ENCODE results near the gene TSPAN12. TPM values are rescaled to one million over a fixed set of nuclear protein-coding genes. Genes with fewer than 3 reads are reported as not detected.

Gene TSPAN12
- total and polyA plus RNA-seq, 2 of the 8 experiments (the other 6 are each of a cell fraction or from before 2014, with no cell fraction given), result 6.1 to 17.9 TPM

DNA sequence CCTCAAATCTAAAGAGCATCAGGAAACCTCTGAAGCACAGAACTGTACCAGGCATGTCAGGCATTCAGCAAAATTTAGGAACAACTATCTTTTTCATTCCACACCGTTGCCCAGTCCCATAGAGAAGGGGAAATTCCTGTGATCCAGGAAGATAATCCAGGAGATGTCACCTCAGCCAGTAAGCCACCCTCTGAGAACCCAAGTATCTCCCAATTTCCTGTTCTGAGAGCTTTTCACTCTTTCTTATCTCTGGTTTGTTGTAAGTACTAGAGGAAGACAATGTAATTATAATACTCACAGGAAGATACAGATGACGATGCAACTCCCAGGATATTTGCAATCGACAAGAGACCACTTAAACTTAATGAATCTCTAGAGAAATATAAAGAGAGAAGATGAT is 97.1 kb downstream of the TSPAN12 start:
- Histone ChIP-seq H3K9me3 (ENCODE audit: insufficient read depth in 2 of 2, low read depth in 1 of 2, low read length in 1 of 2) (no peaks in the 10 kb centered on the region), H4K5ac (ENCODE audit: insufficient read length, low read depth, low read length) (no peak overlapping the region), H2BK15ac (ENCODE audit: low read length) (no peak overlapping the region), H3K79me2 (ENCODE audit: control insufficient read depth in 1 of 2, insufficient read depth in 2 of 2, low read length in 2 of 2) (no peaks in the 10 kb centered on the region), H4K20me1 (replicated peaks in 1 of 2; ENCODE audit: control insufficient read depth in 1 of 2, insufficient read depth in 2 of 2, low read length in 2 of 2) (no peaks in the 10 kb centered on the region), H3K9ac (replicated peaks in 1 of 4; ENCODE audit: extremely low read depth in 1 of 4, low read depth in 3 of 4, low read length in 3 of 4) (no peak overlapping the region), H3K4me1 (replicated peaks in 1 of 4; ENCODE audit: control insufficient read depth in 3 of 4, insufficient read depth in 4 of 4, low read length in 3 of 4) (no peaks in the 10 kb centered on the region), H3K14ac (ENCODE audit: insufficient read length) (no peak overlapping the region), H3K79me1 (ENCODE audit: low read depth, low read length) (no peaks in the 10 kb centered on the region), H3K56ac (replicated peaks; ENCODE audit: insufficient read length, low read depth, low read length) (no peak overlapping the region), H3K27me3 (replicated peaks in 1 of 4; ENCODE audit: control insufficient read depth in 3 of 4, extremely low read depth in 1 of 4, insufficient read depth in 3 of 4, low read length in 3 of 4) (no peaks in the 10 kb centered on the region), H2BK5ac (ENCODE audit: low read depth, low read length) (no peak overlapping the region), H2BK120ac (replicated peaks; ENCODE audit: low read depth, low read length) (no peak overlapping the region), H3K36me3 (ENCODE audit: control insufficient read depth in 2 of 4, insufficient read depth in 4 of 4, low read length in 3 of 4) (no peaks in the 10 kb centered on the region), H3K4ac (replicated peaks; ENCODE audit: insufficient read length, low read depth, low read length) (no peak overlapping the region), H3K18ac (ENCODE audit: extremely low read depth, low read length) (no peak overlapping the region), H2BK12ac (ENCODE audit: low read depth, low read length) (no peak overlapping the region), H2AFZ (ENCODE audit: low read length) (no peak overlapping the region), H3K4me2 (ENCODE audit: insufficient read depth in 1 of 2, low read depth in 2 of 2, low read length in 2 of 2) (no peak overlapping the region), H3K4me3 (ENCODE audit: extremely low read depth in 1 of 4, insufficient read depth in 2 of 4, low read depth in 3 of 4, low read length in 4 of 4) (no peak overlapping the region), H3K23me2 (ENCODE audit: low read depth, low read length) (no peaks in the 10 kb centered on the region), H2BK20ac (ENCODE audit: low read length) (no peak overlapping the region), H4K91ac (replicated peaks; ENCODE audit: insufficient read length, low read length) (no peak overlapping the region), H3K27ac (ENCODE audit: low read depth, low read length) (no peak overlapping the region), H3K23ac (ENCODE audit: insufficient read length) (no peak overlapping the region), H4K8ac (ENCODE audit: extremely low read depth, insufficient read depth, low read length) (no peak overlapping the region), H2AK5ac (ENCODE audit: low read depth, low read length) (no peak overlapping the region)
- no peak for DNase-seq (ENCODE audit: low read depth in 1 of 2, low spot score in 2 of 2)
- 94% methylated on average over 3 of the region's 3 CpGs; no CpG with 5 or more reads in 1 of the 2 experiments for WGBS, 2 experiments (ENCODE audit: extremely low coverage in 1 of 2, insufficient coverage in 1 of 2, insufficient read length in 1 of 2, insufficient replicate concordance in 2 of 2, low coverage in 1 of 2, low lambda C conversion rate in 2 of 2, missing lambda C conversion rate in 1 of 2)
- ChIA-PET POLR2A (ENCODE audit: partially characterized antibody) (no interaction called here), CTCF (ENCODE audit: partially characterized antibody) (interaction anchor here (0.8 to 1.1 kb wide), 2 partner anchors 15 to 35 kb away, joined by 3 to 4 read pairs; no protein-coding TSS in a partner anchor)
- no peak for FAIRE-seq
- TF ChIP-seq TCF12 (IDR thresholded peaks at IDR 0.05; ENCODE audit: low read depth, low read length), result no peak
- no peak for TF ChIP-seq BRCA1 (IDR thresholded peaks at IDR 0.05; ENCODE audit: low read depth, low read length)
- TF ChIP-seq CHD2 (IDR thresholded peaks at IDR 0.05; ENCODE audit: low read length), result no peak
- no peak for TF ChIP-seq JUN (IDR thresholded peaks at IDR 0.05; ENCODE audit: low read depth, low read length)
- TF ChIP-seq KDM5A (IDR thresholded peaks at IDR 0.05; ENCODE audit: low read length), result no peak
- no peak for TF ChIP-seq SRF (IDR thresholded peaks at IDR 0.05; ENCODE audit: low read depth, low read length)
- TF ChIP-seq TEAD4 (IDR thresholded peaks at IDR 0.05; ENCODE audit: low read depth, low read length), result no peak
- no peak for TF ChIP-seq SIX5 (IDR thresholded peaks at IDR 0.05; ENCODE audit: low read depth, low read length)
- TF ChIP-seq, protein P1, sequence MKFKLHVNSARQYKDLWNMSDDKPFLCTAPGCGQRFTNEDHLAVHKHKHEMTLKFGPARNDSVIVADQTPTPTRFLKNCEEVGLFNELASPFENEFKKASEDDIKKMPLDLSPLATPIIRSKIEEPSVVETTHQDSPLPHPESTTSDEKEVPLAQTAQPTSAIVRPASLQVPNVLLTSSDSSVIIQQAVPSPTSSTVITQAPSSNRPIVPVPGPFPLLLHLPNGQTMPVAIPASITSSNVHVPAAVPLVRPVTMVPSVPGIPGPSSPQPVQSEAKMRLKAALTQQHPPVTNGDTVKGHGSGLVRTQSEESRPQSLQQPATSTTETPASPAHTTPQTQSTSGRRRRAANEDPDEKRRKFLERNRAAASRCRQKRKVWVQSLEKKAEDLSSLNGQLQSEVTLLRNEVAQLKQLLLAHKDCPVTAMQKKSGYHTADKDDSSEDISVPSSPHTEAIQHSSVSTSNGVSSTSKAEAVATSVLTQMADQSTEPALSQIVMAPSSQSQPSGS (IDR thresholded peaks at IDR 0.05; ENCODE audit: low read length), result no peak
- no peak for TF ChIP-seq ASH2L (IDR thresholded peaks at IDR 0.05; ENCODE audit: low read length)
- no peak for TF ChIP-seq CBX5 (IDR thresholded peaks at IDR 0.05; ENCODE audit: low read depth, low read length)
- no peak for TF ChIP-seq PHF8 (conservative IDR thresholded peaks at IDR 0.05; ENCODE audit: low read depth, low read length)
- TF ChIP-seq ZNF274 (IDR thresholded peaks at IDR 0.05; ENCODE audit: borderline replicate concordance, extremely low read depth, low read length), result no peak
- no peak for TF ChIP-seq POLR2A (IDR thresholded peaks at IDR 0.05; ENCODE audit: control extremely low read depth in 1 of 2, low read depth in 2 of 2, low read length in 2 of 2)

Data from H1 (cell line).